H9 (cell line): ENCODE measurements around the gene TNNT1. TPM values are rescaled to one million over a fixed set of nuclear protein-coding genes. Genes with fewer than 3 reads are reported as not detected.

Source experiments
- DNase-seq: peaks from one replicate; pipeline ENCODE4 v3.0.0-alpha.2; 2017
- H2AFZ ChIP-seq: one replicate; pipeline ENCODE4 v1.6.1; 2013; ENCODE audit warnings: mild to moderate bottlenecking, low read length, control low read depth, moderate library complexity
- H2AK5ac ChIP-seq: 2 replicates; pipeline ENCODE4 v1.6.1; 2013; ENCODE audit warnings: low read length, control low read depth, mixed read lengths; ENCODE audit not compliant: insufficient read length
- H2BK120ac ChIP-seq: one replicate; pipeline ENCODE4 v1.6.1; 2013; ENCODE audit warnings: low read depth, mild to moderate bottlenecking, low read length, control low read depth, inconsistent platforms; ENCODE audit not compliant: poor library complexity, severe bottlenecking
- H2BK12ac ChIP-seq: 2 replicates; pipeline ENCODE4 v1.6.1; 2013; ENCODE audit warnings: low read length, control low read depth, mixed read lengths, low read depth; ENCODE audit not compliant: insufficient read length
- H2BK15ac ChIP-seq: 2 replicates; pipeline ENCODE4 v1.6.1; 2013; ENCODE audit warnings: low read depth, low read length, control low read depth
- H2BK20ac ChIP-seq: one replicate; pipeline ENCODE4 v1.6.1; 2013; ENCODE audit warnings: low read depth, mild to moderate bottlenecking, low read length, control low read depth, inconsistent platforms; ENCODE audit not compliant: poor library complexity, severe bottlenecking
- H2BK5ac ChIP-seq: 2 replicates; pipeline ENCODE4 v1.6.1; 2013; ENCODE audit warnings: low read length, control low read depth, mixed read lengths; ENCODE audit not compliant: insufficient read length
- H3K14ac ChIP-seq: 2 replicates; pipeline ENCODE4 v1.6.1; 2013; ENCODE audit warnings: low read length, control low read depth; ENCODE audit not compliant: insufficient read depth
- H3K18ac ChIP-seq: 2 replicates; pipeline ENCODE4 v1.6.1; 2013; ENCODE audit warnings: low read depth, mild to moderate bottlenecking, mixed read lengths, low read length, control low read depth; ENCODE audit not compliant: insufficient read length
- H3K23ac ChIP-seq: 2 replicates; pipeline ENCODE4 v1.6.1; 2013; ENCODE audit warnings: low read length, control low read depth, mixed read lengths, low read depth; ENCODE audit not compliant: insufficient read length
- H3K23me2 ChIP-seq: 2 replicates; pipeline ENCODE4 v1.6.1; 2013; ENCODE audit warnings: low read depth, mild to moderate bottlenecking, mixed read lengths, low read length, control low read depth; ENCODE audit not compliant: insufficient read length, poor library complexity, severe bottlenecking
- H3K27ac ChIP-seq: 2 replicates; pipeline ENCODE4 v1.5.1; 2013; ENCODE audit warnings: low read length, control low read depth, mixed read lengths, low read depth; ENCODE audit not compliant: insufficient read length
- H3K27me3 ChIP-seq: 2 replicates; pipeline ENCODE4 v1.6.1; 2013; ENCODE audit warnings: low read length, control low read depth, inconsistent platforms; ENCODE audit not compliant: insufficient read depth
- H3K4ac ChIP-seq: 2 replicates; pipeline ENCODE4 v1.6.1; 2013; ENCODE audit warnings: low read depth, mild to moderate bottlenecking, control low read depth, inconsistent platforms, low read length, moderate library complexity
- H3K4me1 ChIP-seq: 2 replicates; pipeline ENCODE4 v1.6.1; 2013; ENCODE audit warnings: low read length, control low read depth, inconsistent platforms; ENCODE audit not compliant: insufficient read depth
- H3K4me2 ChIP-seq: 2 replicates; pipeline ENCODE4 v1.6.1; 2013; ENCODE audit warnings: low read length, control low read depth, mixed read lengths; ENCODE audit not compliant: insufficient read length, insufficient read depth
- H3K56ac ChIP-seq: 2 replicates; pipeline ENCODE4 v1.6.1; 2013; ENCODE audit warnings: low read depth, mild to moderate bottlenecking, mixed read lengths, low read length, control low read depth; ENCODE audit not compliant: insufficient read length
- H3K79me1 ChIP-seq: 2 replicates; pipeline ENCODE4 v1.6.1; 2013; ENCODE audit warnings: low read depth, mild to moderate bottlenecking, moderate library complexity, low read length, control low read depth, inconsistent platforms; ENCODE audit not compliant: insufficient read depth, poor library complexity, severe bottlenecking
- H3K79me2 ChIP-seq: 2 replicates; pipeline ENCODE4 v1.6.1; 2013; ENCODE audit warnings: low read length, control low read depth, inconsistent platforms; ENCODE audit not compliant: insufficient read depth
- H3K9ac ChIP-seq: 2 replicates; pipeline ENCODE4 v1.6.1; 2013; ENCODE audit warnings: low read length, control low read depth, mixed read lengths; ENCODE audit not compliant: insufficient read length; ENCODE audit errors: extremely low read depth
- H3K9me3 ChIP-seq: one replicate; pipeline ENCODE4 v1.6.1; 2013; ENCODE audit warnings: low read depth, low read length, inconsistent platforms; ENCODE audit not compliant: control insufficient read depth
- H3T11ph ChIP-seq: one replicate; pipeline ENCODE4 v1.6.1; 2013; ENCODE audit warnings: mild to moderate bottlenecking, low read length, control low read depth, inconsistent platforms
- H4K20me1 ChIP-seq: one replicate; pipeline ENCODE4 v1.6.1; 2013; ENCODE audit not compliant: control insufficient read depth, insufficient read length, insufficient read depth
- H4K5ac ChIP-seq: 2 replicates; pipeline ENCODE4 v1.6.1; 2013; ENCODE audit warnings: low read depth, mild to moderate bottlenecking, mixed read lengths, low read length, control low read depth; ENCODE audit not compliant: insufficient read length
- H4K8ac ChIP-seq: replicated peaks from 2 replicates; pipeline ENCODE4 v1.6.1; 2013; ENCODE audit warnings: low read length, control low read depth, mixed read lengths, low read depth; ENCODE audit not compliant: insufficient read length
- H4K91ac ChIP-seq: 2 replicates; pipeline ENCODE4 v1.6.1; 2013; ENCODE audit warnings: low read depth, mild to moderate bottlenecking, moderate library complexity, mixed read lengths, low read length, control low read depth; ENCODE audit not compliant: insufficient read length
- H3K27ac Mint-ChIP-seq, 3 experiments: 2 replicates in 2 of 3; 3 replicates in 1 of 3; pipeline ENCODE4 v1.8.0; 2020 to 2021; ENCODE audit warnings: mixed read lengths in 3 of 3, mild to moderate bottlenecking in 1 of 3, moderate library complexity in 1 of 3
- H3K27me3 Mint-ChIP-seq: 2 replicates; pipeline ENCODE4 v1.8.0; 2021; ENCODE audit warnings: low read depth, mild to moderate bottlenecking, moderate library complexity, mixed read lengths
- H3K36me3 Mint-ChIP-seq, 3 experiments: 2 replicates in 2 of 3; 3 replicates in 1 of 3; pipeline ENCODE4 v1.8.0; 2020 to 2021; ENCODE audit warnings: low read depth in 3 of 3, mixed read lengths in 3 of 3; ENCODE audit not compliant: insufficient read depth in 1 of 3
- H3K4me1 Mint-ChIP-seq, 2 experiments: 2 replicates each; pipeline ENCODE4 v1.8.0; 2020; ENCODE audit warnings: mixed read lengths in 2 of 2
- H3K4me3 Mint-ChIP-seq, 2 experiments: 2 replicates in 1 of 2; 3 replicates in 1 of 2; pipeline ENCODE4 v1.8.0; 2020 to 2021; ENCODE audit warnings: mild to moderate bottlenecking in 2 of 2, mixed read lengths in 2 of 2, moderate library complexity in 1 of 2
- H3K9me3 Mint-ChIP-seq, 2 experiments: 2 replicates in 1 of 2; 3 replicates in 1 of 2; pipeline ENCODE4 v1.8.0; 2020; ENCODE audit warnings: mild to moderate bottlenecking in 2 of 2, mixed read lengths in 2 of 2, moderate library complexity in 1 of 2
- CTCF ChIP-seq: fragments of 200-600 bp; sonication (generic); conservative IDR thresholded peaks from 3 replicates; pipeline ENCODE4 v1.8.0; 2021; ENCODE audit warnings: antibody characterized with exemption, mild to moderate bottlenecking
- WGBS: extraction: QIAGEN DNeasy Blood & Tissue Kit; methylation state at CpG from one replicate; pipeline ENCODE4 v1.1.7; 2013; ENCODE audit warnings: missing lambda C conversion rate, low lambda C conversion rate, mixed read lengths; ENCODE audit not compliant: insufficient read length; ENCODE audit errors: extremely low coverage; 5-methylcytosine and 5-hydroxymethylcytosine counted together
- total RNA-seq: library from RNA; stranded (reverse); gene quantifications from 2 replicates; pipeline ENCODE4 v1.2.1, GENCODE V29; 2021

The TNNT1 gene
- total RNA-seq, 1 experiment from 2014 or later, result 127 TPM

DNA sequence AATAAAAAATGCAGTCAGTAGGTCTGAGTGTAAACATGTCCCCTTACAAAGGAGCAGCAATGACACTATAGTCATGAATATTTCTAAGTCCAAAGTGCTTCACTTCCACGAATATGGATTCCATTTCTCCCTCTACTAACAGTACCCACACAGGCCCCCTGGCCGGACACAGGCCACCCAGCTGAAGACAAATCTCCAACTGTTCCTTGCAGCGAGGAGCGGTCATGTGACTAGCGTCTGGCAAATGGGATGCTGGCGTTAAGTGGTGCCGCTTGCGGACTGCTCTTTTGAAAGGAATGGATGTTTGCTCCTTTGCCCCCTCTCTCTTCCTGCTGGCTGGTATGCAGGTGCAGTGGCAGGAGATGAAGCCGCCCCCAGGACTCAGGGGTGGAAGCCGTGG lies 47.7 kb downstream of the TNNT1 start:
- H3K4me2 ChIP-seq, result no peak overlapping the region
- H3K23ac ChIP-seq, result no peak overlapping the region
- H3K14ac ChIP-seq, result no peak overlapping the region
- no peaks in the 10 kb centered on the region for H3K4me1 ChIP-seq
- no peaks in the 10 kb centered on the region for H3K27me3 ChIP-seq
- Mint-ChIP-seq H3K9me3 (peaks cover 2 to 5% of the 10 kb centered on the region in 2 experiments; a peak in 3 of 5 replicates), H3K36me3 (peaks cover 10 to 29% (median 13%) of the 10 kb centered on the region in 3 experiments), H3K27me3 (no peaks in the 10 kb centered on the region; the same call in 1 of the 2 replicates), H3K27ac (no peak overlapping the region), H3K4me3 (no peak overlapping the region), H3K4me1 (peaks cover 0 to 9% of the 10 kb centered on the region in 2 experiments; a peak in 3 of 4 replicates)
- no peaks in the 10 kb centered on the region for H4K20me1 ChIP-seq
- no peak overlapping the region for H4K5ac ChIP-seq
- peaks cover 3% of the 10 kb centered on the region for H3K79me1 ChIP-seq
- H2BK5ac ChIP-seq, result no peak overlapping the region
- H3K9ac ChIP-seq, result no peak overlapping the region
- H3K23me2 ChIP-seq, result no peaks in the 10 kb centered on the region
- H3K27ac ChIP-seq, result no peak overlapping the region
- DNase-seq, result no peak
- H2BK20ac ChIP-seq, result no peak overlapping the region
- no peak overlapping the region for H4K8ac ChIP-seq
- no peak for TF ChIP-seq CTCF
- H3K18ac ChIP-seq, result no peak overlapping the region
- H2AFZ ChIP-seq, result no peak overlapping the region
- no peak overlapping the region for H2BK15ac ChIP-seq
- no peak overlapping the region for H3K4ac ChIP-seq
- H2AK5ac ChIP-seq, result no peak overlapping the region
- H3K79me2 ChIP-seq, result no peaks in the 10 kb centered on the region; the same call in 1 of the 2 replicates
- H2BK12ac ChIP-seq, result no peak overlapping the region
- H4K91ac ChIP-seq, result no peak overlapping the region
- H3K9me3 ChIP-seq, result no peaks in the 10 kb centered on the region
- no CpG with 5 or more reads among the region's 10 CpGs for WGBS
- no peak overlapping the region for H3K56ac ChIP-seq
- no peak overlapping the region for H2BK120ac ChIP-seq
- no peak overlapping the region for H3T11ph ChIP-seq
